NCI-H1048 (cell line): ENCODE measurements around the gene CD163L1.
"Not testable (repeated sequence)": the region's sequence is repeated elsewhere in the genome, so short reads cannot be mapped to it uniquely, and the experiment has no call there.

Experiments used
- DNase-seq: peaks from one replicate; lab custom pipeline; 2025; lab: John Stamatoyannopoulos, UW

The CD163L1 gene

DNA sequence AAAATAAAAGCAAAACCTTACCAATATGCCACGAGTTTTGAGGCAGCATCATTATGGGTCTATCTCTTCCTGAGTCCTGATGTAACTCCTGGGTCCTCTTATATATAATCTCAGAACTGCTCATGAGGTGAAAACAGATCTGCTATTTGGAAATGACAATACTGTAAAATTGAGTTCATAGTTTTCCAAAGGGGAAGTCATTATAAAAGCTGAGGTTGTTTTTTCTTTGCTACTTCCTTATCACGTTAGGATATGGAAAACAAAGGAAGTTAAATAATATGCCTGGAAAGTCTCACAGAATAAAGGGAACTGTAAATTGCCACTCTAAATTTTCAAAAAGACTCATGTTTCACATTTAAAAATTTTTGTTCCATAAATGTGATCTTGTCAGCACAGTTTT lies at the start of gene CD163L1:
TSS of gene CD163L1 (minus strand) at position 78 of the 400 bp plus-strand sequence. CDS start at position 52, 26 bp downstream.
- no peak for DNase-seq

DNA sequence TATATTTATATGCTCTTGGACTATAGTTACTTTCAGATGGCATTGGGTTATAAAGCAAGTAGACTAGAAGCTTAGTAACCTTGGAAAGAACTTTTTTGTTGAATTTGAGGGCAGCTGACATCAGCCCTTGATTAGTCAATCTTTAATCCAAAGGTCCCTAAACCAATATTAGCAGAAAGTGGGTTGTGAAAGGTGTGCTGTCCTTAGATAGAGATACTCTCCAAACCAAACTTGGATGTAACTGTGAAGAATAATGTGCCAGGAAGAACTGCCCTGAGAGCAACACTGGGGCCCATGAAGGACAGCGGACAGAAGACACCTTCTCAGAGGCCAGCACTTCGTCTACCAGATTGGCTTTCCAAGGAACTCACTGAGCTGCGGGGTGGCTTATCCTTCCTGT lies 49.1 kb upstream of the CD163L1 start:
- DNase-seq, result no peak

DNA sequence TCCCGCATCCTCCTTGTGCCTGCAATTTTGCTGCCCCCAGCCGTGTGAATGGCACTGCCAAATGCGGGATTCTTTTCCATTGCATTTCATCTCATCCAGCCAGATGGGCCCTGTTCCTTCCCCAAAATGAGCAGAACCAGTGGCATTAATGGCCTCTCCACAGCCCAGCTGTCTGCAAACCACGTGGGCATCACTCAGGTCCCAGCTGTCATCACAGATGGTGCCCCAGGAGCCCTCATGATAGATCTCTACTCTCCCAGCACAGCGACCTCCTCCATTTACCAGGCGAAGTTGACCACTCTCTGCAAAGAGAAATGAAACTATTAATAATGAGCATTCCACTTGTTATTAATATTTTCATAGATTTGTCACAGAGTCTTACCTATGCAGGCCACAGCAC lies 42.6 kb upstream of the CD163L1 start:
- DNase-seq, result no peak

DNA sequence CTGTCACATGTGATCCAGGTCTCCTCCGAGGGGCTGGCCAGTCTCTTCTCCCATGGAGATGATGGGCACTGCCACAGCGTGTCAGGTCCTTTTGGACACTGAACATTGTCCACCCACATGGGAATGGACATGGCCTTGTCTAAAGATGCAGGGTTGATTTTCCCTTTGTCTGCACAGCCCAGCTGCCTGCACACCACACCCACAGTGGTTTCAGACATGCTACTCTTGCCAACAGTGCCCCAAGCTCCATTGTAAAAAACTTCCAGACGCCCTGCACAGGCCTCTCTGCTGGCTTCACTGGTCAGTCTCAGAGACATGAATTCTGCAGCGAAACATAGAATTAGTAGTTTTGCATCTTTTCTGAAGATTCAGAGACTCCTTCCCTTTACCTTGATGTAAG lies 41.1 kb upstream of the CD163L1 start:
- no peak for DNase-seq

DNA sequence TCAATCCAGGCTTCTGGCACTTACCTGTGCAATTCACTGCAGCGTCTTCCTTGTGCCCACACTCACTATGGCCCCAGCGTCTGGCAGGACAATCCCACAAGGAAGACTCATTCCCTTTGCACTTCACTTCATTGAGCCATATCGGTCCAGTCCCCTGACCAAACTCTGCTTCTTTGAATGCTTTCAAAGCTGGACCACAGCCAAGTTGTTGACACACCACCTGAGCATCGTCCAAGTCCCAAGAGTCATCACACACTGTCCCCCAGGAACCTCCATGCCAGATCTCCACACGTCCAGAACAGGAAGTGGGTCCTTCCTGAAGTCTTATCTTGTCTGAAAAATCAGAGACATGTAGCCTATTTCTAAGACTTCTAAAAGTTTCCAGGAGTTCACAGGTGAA lies 39.4 kb upstream of the CD163L1 start:
- no peak for DNase-seq

DNA sequence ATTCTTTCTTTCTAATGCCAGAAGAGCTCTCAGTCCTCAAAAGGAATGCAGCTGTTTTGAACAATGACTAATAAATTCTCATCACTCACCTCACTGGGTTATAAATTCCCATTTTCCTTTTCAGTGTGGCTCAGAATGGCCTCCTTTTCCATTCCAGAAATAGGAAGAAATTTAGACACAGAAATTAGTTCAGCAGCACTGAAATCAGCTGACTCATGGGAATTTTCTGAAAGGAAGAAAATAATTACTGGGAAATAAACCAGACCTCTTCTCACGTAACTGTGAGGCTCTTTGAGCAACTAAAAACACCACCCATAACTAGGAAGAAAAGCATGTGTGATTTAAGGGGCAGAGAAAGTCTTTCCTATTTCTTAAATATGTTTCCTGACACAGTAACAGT lies 35.8 kb upstream of the CD163L1 start:
- no peak for DNase-seq

DNA sequence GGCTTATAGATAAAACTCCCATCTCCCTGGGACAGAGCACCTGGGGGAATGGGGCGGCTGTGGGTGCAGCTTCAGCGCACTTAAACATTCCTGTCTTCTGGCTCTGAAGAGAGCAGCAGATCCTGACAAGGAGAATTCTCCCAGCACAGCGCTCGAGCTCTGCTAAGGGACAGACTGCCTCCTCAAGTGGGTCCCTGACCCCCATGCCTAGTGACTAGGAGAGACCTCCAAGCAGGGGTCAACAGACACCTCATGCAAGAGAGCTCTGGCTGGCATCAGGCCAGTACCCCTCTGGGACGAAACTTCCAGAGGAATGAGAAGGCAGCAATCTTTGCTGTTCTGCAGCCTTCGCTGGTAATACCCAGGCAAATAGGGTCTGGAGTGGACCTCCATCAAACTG lies 28.1 kb upstream of the CD163L1 start:
- no peak for DNase-seq

DNA sequence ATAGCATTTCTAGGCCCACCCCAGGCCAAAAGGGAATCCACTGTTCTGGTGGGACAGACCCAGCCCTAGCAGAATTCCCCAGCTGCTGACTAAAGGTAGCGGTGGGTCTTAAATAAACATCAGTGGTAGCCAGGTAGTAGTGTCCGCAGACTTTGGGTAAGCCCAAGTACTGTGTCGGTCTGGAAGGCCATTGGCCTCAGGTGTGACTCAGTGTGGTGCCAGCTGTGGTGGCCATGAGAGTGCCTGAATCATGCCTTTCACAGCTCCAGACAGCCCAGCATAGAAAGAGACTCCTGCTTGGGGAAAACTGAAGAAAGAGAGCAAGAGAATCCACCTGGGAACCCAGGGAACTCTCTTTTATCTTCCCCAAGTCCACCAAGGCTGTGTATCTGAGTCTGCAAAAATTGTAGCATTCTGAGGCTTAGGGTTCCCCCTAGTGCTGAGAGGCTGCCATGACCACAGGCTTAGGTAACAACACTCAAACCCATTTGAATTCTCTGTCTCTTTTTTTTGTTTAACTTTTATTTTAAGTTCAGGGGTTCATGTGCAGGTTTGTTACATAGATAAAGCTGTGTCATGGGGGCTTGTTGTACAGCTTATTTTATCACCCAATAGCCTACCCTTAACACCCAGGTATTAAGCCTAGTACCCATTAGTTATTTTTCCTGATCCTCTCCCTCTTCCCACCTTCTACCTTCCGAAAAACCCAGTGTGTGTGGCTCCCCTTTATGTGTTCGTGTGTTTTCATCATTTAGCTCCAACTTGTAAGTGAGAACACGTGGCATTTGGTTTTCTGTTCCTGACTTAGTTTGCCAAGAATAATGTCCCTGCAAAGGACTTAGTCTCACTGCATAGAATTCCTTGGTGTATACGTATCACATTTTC lies 16.7 kb upstream of the CD163L1 start:
- DNase-seq, result no peak

DNA sequence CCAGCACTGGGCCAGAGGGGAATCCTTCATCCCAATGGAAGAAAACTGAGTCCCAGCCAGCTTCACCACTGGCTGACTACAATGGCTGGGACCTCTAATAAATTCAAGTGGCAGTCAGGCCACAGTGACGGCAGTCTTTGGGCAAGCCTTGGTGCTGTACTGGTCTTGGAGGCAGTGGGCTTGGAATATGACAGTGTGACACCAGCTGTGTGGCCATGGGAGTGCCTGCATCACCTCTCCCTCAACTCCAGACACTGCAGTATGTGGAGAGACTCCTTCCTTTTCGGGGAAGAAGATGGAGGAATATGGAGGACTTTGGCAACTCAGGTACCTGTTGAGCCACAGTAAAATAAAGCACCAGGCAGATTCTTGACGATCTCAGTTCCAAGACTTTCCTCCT lies 16.0 kb upstream of the CD163L1 start:
- no peak for DNase-seq

DNA sequence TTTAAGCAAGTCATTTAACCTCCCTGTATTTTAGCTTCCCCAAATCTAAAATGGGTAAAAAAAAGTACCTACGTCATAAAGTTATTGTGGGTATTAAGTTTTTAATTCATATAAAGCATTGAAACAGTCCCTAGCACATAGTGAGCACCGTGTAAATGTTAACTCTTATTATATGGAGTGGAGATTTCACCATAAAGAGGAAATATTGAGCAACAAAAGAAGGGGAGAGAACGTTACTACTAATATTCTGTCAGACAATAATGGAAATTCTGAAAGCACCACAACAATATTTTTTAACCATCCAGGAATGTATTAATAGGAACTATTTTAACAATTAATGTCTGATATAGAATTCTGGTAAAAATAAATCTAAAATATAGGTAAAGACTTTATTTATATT lies 7.8 kb upstream of the CD163L1 start:
- no peak for DNase-seq

DNA sequence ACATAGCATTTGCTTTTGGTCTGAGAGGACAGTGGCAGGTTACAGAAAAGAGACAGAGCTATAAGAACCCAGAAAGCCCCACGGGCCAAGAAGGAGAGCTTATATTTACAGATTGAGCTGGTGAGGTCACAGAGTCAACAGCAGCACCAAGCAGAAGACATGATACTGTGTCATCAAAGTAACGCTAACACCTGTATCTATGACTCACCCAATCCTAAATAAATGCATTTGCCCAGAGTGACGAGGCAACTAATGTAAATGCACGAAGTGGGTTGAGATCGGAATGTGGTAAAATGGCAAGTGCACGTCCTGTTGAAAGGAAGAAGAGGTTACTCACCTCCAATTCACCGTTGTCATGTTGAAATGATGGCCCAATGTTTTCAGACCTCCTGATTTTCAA lies 6.7 kb upstream of the CD163L1 start:
- DNase-seq, result no peak

DNA sequence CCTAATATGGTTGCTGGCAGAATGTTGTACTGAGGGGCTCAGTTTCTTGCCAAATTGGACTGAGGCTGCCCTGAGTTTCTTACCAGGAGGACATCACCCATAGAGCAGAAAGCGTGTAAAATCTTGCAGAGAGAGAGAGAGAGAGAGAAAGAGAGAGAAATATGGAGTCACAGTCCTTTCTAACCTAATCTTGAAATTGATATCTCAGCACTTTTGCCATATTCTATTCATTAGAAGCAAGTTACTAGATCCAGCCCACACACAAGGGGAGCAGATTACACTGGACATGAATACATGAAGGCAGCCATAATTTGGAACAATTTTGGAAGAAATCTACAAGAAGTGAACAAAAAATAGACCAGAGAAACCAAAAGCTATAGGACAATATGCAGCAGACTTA lies 4.1 kb upstream of the CD163L1 start:
- no peak for DNase-seq

DNA sequence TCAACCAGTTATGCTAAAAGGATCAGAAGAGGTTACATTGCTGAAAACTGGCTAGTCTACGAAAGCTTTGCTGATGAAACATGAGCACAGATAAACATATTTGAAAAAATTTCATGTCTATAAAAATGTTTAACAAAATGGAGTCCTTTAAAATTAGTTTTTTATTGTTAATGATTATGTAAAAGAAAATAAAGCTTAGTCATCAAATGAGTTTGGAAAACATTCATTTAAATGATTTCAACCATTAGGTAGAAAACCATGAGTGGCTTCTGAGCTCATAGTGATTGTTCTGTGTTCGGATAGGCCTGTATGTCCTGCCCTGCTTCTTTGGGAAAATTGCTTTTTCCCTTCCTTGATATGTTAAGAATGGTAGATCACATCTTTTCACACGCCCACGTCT lies 584 bp upstream of the CD163L1 start:
- no peak for DNase-seq

DNA sequence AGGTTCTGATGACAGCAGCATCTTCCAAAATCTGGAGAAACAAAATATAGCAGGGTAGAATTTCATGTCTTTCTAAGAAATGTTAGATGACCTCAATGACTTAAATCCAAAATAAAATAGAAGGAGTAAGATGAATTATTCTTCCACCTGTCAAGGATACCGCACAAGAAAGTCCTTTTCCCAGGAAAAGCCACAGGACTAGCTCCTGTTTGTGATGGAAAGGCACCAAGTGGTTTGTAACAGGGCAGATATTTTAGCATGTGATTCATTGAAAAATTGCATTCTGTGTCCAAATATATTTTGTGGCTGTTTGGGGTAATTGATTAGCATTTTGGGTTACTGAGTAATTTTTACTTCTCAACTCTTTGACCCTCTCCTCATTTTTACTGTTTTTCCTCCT lies 2.7 kb downstream of the CD163L1 start:
- no peak for DNase-seq

DNA sequence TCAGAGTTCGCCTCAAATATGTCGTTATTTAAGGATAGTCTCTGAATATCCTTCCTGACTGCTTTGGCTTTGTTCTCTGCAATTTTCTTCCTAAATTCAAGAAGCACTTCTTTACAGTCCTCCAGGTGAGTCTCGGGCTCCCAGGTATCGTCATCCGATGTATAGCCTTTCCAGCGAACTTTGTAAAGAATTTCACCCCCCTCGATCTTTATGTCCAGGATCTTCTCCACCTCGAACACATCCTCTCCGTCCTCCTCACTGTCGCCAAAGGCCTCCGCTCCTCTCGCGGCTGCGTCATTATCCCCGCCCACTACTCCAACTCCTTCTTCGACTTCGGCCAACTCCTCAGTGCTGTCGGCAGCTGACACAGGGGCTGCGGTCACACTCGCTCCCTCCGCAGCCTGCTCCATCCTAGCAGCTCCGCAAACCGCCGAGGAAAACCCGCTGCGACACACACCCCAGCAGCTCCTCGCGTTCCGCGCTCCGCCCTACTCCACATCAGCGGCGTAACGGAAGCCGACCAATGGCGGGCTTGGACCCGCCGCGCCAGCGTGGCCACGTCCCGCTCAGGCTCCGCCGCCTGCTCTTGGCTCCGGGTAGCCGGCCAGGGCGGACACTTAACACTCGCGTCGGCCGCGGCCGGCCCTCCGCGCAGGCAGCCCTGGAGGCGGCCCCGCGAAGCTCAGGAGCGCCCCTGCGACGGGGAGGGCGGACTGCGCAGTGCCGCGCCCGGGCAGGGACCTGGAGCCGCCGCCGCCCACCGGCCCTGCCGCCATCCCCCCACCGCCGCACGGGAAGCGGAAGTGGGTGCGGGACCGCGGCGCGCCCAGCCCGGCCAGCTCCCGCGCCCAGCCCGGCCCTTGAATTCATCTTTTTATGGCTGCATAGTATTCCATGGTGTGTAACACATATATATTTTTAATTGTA lies 4.1 kb downstream of the CD163L1 start:
- no peak for DNase-seq

DNA sequence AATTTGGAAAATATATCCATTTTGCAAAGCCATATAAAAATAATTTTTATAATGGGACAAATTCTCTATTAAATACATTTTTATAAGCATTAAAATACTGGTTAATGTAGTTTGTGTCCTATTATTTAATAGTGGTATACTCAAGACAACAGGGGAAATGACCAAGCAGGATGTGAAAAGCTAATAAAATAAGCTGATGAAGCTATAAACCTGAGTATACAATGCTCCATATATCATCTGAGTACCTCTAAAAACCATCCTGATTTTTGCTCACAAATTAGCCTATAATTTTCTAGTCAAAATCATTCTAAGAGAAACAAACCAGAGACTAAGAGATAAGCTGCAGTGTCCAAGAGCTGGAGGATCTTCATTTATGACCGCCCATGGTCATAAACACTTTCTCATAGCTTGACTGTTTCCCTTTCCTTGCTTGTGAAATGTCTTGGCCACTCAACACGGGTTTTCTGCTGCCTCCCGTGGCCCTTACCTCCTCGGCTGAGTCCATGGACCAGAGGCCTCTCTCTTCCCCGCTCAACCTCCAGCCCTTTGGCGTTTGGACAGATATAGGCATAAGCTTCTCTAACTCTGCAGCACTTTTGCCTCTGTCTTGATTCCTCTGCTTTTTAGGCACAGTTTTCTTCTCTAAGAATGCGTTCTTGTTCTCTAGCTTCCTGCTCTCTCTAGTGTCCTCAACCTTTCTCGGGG lies 5.5 kb downstream of the CD163L1 start:
- DNase-seq, result not testable (repeated sequence)

DNA sequence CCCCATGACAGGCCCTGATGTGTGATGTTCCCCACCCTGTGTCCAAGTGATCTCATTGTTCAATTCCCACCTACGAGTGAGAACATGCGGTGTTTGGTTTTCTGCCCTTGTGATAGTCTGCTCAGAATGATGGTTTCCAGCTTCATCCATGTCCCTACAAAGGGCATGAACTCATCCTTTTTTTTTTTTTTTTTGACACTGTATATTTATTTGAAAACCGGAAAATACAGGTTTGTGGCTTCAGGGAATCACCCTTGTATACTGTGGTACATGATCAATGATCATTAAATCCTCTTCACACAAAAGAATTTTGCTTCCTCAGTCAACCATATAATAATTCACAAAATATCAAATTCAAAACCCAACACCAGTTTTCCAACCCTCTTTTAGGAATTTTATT lies 6.5 kb downstream of the CD163L1 start:
- not testable (repeated sequence) for DNase-seq

DNA sequence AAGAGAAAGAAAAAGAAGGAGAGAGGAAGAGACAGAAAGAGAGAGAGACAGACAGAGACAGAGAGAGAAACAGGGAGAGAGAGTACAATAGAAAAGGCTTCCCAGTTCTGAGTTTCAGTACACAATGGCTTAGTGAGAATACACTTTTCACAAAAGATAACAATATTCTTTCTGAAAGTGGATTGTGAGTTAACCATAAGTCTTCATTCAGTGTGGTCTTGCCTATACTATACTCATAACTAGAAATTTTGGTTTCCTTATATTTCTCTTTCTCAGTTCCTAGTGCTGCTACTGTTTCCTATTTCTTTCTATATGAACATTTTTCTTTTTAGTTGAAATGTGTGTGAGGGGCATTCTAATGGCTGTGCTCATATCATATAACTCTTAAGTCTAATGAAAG lies 9.3 kb downstream of the CD163L1 start:
- no peak for DNase-seq

DNA sequence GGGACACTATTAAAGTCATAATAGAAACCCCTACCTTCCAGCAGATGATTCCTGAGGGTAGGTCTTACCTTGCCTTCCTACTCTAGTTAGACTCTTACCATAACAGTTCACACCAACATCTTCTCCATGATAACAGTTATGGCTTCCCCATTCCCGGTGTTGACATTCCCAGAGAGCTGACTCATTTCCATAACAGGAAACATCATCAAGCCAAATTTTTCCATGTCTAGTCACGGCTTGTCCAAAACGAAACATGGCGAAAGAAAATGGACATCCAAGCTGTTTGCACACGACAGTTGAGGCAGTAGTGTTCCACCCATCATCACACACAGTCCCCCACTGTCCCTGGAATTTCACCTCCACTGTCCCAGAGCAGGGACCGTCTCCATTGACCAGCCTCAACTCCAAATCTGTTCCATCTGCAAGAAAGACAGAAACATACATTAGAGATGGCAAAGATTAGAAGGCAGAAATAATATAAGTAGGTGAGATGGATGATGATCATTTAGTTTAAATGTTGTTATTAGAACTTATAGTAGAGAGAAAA lies 10.6 kb downstream of the CD163L1 start:
- DNase-seq, result no peak

DNA sequence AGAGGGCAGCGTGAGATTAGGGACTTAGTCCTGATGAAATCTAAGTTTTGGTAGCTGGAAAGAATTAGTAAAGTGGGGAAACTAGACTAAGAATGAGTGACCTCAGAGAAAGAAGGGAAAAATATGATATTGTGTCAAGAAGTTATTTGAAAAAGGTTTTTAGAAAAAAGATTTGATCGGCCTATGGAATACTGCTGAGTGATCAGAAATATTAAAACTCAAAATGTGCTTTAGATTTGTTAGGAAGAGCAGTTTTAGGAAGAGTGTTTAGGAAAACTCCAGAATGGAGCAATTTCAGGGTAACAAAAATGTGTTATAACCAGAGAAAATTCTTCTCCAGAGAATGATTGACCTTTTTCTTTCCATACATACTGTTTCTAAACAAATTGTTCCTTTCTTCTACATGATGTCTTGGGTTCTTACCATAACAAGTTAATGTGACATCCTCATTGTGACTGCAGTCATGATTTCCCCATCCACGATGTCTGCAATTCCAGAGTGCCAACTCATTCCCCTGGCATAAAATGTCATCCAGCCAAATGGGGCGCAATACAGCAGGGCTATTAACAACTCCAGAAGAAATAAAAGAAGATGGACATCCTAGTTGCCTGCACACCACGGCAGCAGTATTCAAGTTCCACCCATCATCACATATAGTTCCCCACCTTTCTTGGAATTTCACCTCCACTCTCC lies 11.8 kb downstream of the CD163L1 start:
- no peak for DNase-seq

DNA sequence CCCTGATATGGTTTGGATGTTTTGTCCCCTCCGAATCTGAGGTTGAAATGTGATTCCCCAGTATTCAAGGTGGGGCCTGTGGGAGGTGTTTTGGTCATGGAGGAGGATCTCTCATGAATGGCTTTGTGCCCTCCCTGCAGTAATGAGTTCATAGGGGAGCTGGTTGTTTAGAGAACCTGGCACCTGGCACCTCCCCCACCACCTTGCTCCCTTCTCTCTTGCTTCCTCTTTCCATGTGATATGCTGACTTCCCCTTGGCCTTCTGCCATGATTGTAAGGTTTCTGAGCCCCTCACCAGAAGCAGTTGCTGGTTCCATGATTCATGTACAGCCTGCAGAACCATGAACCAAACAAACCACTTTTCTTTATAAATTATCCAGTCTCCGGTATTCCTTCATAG lies 32.6 kb downstream of the CD163L1 start:
- no peak for DNase-seq

DNA sequence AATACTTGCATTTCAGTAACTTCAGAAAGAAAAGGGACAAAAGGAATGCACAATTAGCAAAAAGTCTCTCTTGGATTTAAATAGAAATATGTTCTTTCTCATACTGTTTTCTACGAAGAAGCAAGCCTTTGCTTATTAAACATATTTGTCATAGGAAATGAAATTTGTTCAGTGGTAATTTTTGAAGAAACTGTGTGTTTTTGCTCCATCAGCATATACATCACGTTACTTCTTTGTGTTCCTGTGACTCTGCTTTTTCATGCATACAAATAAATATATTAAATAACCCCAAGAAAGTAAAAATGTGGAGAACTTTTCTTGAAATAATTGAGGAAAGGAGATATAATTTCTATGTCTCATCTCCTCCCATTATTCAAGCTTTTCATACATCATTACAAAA lies 39.7 kb downstream of the CD163L1 start:
- DNase-seq, result no peak
